Fibroblast of skin of back (primary cell): ENCODE data around the gene SNAI3.

Source experiments
- DNase-seq: peaks from one replicate; pipeline ENCODE4 v3.0.0-alpha.2; 2013

SNAI3 gene

GRCh38 chr16:88631920-88632586 is 54.3 kb downstream of the SNAI3 start:
- DNase-seq, result no peak

- DNase-seq, result no peak
Observed at GRCh38 chr16:88631384-88631783, 54.9 kb downstream of the SNAI3 start.

DNA sequence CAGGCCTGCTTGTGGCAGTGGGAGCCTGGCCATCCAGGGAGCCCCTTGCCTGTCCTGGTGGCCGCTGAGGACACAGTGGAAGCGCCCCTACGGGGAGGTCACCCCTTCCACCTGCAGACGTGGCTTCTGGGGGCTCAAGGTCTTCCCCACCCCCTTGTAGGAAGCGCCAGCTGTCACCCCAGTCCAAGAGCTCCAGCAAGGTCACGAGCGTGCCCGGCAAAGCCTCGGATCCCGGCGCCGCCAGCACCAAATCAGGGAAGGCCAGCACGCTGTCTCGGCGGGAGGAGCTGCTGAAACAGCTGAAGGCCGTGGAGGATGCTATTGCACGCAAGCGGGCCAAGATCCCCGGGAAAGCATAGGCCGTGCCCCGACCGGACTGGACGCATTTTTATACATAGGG is 55.4 kb downstream of the SNAI3 start:
- DNase-seq, result no peak

GRCh38 chr16:88630433-88630832 is 55.9 kb downstream of the SNAI3 start:
- DNase-seq, result no peak

DNA sequence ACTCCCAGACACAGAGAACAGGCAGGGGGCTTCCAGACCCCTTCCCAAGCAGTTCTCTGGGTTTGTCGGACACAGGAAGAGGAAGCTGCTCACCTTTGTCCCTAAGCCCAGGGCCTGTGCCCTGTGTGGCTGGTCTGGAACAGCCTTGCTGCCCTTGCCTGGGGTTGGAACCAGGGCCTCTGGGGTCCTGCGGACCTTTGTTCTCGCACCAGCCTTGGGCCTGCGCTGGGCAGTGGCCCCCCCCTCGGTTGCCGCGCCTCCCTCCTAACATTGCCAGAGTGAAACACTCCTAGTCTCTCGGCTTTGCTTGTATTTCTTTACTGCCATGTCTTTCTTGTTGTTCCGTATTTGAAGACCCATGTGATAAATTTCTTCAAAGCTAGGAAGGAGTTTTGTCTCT is 56.5 kb downstream of the SNAI3 start:
- no peak for DNase-seq

DNA sequence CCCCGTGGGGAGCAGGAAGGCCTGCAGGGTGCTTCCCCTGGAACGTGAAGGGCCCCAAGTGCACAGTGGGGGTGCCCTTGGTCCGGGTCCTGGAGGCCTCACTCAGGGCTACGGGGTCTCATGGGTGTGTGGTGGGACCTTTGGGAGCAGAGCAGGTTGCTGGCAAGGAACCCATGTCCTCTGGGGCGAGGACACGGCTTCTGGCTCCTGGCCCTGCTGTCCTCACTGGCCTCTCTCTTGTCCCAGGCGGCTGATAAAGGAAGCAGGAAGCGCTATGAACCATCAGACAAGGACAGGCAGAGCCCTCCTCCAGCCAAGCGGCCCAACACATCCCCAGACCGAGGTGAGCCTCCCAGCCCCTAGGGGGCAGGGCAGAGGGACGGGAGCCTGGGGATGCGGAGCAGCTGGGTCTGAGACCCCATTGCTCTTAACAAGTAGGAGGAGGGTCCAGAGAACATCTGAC is 57.8 kb downstream of the SNAI3 start:
- DNase-seq, result peak; percentile 43
